GM12878 (cell line): Measurements from ENCODE around the gene ADCY5. TPM values are rescaled to one million over a fixed set of nuclear protein-coding genes. Genes with fewer than 3 reads are reported as not detected.

Source experiments
- ATAC-seq: fragments of 200-7000 bp; cut with Tn5 transposase; 3 replicates; pipeline ENCODE4 v1.9.1; 2020; ENCODE audit warnings: mild to moderate bottlenecking, moderate library complexity
- BruUV-seq: library from RNA; stranded (reverse); fragments of 400-500 nt; replicated peaks from 2 replicates; lab custom pipeline; 2021; lab: Mats Ljungman, UMichigan
- CTCF ChIA-PET: fragments of 300-600 bp; sonication (Branson Sonifier 250); formaldehyde crosslinking; extraction: SDS; loops from one replicate; lab custom pipeline; 2021; ENCODE audit warnings: inconsistent platforms; lab: Yijun Ruan, JAX
- POLR2A ChIA-PET: fragments of 350-600 bp; formaldehyde crosslinking; extraction: SDS; loops from one replicate; lab custom pipeline; 2021; ENCODE audit warnings: inconsistent platforms; lab: Charles Lee
- RAD21 ChIA-PET: fragments of 300-600 bp; sonication (Branson Sonifier 250); formaldehyde crosslinking; loops from one replicate; lab custom pipeline; 2023; ENCODE audit warnings: antibody characterized with exemption; ENCODE audit not compliant: unreplicated experiment; lab: Charles Lee
- SMC1A ChIA-PET: fragments of 300-600 bp; sonication (Branson Sonifier 250); formaldehyde crosslinking; loops from one replicate; lab custom pipeline; 2023; ENCODE audit not compliant: unreplicated experiment, uncharacterized antibody; lab: Charles Lee
- DNase-seq: peaks from one replicate; pipeline ENCODE4 v3.0.0-alpha.2; 2011; ENCODE audit warnings: low read depth, low spot score
- FAIRE-seq: peaks from 3 replicates; lab custom pipeline; 2011; peaks lifted over from hg19 to GRCh38; lab: Jason Lieb, UNC
- H2AFZ ChIP-seq: 2 replicates; pipeline ENCODE4 v1.6.0; 2011; ENCODE audit warnings: low read depth, low read length, control low read depth; ENCODE audit not compliant: control insufficient read depth
- H3K27ac ChIP-seq: 2 replicates; pipeline ENCODE4 v1.5.1; 2011; ENCODE audit warnings: control low read depth; ENCODE audit not compliant: control insufficient read depth, insufficient read depth
- H3K27me3 ChIP-seq, 2 experiments: replicated peaks in 1 of 2; 2 replicates each; pipeline versions ENCODE4 v1.6.0 to v1.6.1; 2011; ENCODE audit warnings: low read length in 1 of 2; ENCODE audit not compliant: control insufficient read depth in 2 of 2, insufficient read depth in 2 of 2
- H3K36me3 ChIP-seq, 2 experiments: 2 replicates each; pipeline ENCODE4 v1.5.1; 2011; ENCODE audit warnings: low read length in 1 of 2; ENCODE audit not compliant: control insufficient read depth in 2 of 2, insufficient read depth in 2 of 2
- H3K4me1 ChIP-seq: 2 replicates; pipeline ENCODE4 v1.6.1; 2011; ENCODE audit warnings: mild to moderate bottlenecking, low read length, moderate library complexity, mixed read lengths; ENCODE audit not compliant: control insufficient read depth, insufficient read depth
- H3K4me2 ChIP-seq: 2 replicates; pipeline ENCODE4 v1.6.0; 2011; ENCODE audit warnings: control low read depth; ENCODE audit not compliant: control insufficient read depth, insufficient read depth
- H3K4me3 ChIP-seq: fragments of 200-600 bp; sonication (generic); 2 replicates; pipeline ENCODE4 v1.5.1; 2016
- H3K79me2 ChIP-seq: 2 replicates; pipeline ENCODE4 v1.6.0; 2011; ENCODE audit warnings: low read length; ENCODE audit not compliant: control insufficient read depth, insufficient read depth
- H3K9ac ChIP-seq: 2 replicates; pipeline ENCODE4 v1.8.0; 2011; ENCODE audit warnings: low read length, control low read depth, mixed read lengths; ENCODE audit not compliant: control insufficient read depth, insufficient read depth
- H3K9me3 ChIP-seq: replicated peaks from 3 replicates; pipeline ENCODE4 v1.5.1; 2011; ENCODE audit warnings: mild to moderate bottlenecking, low read length; ENCODE audit not compliant: control insufficient read depth, insufficient read depth
- H4K20me1 ChIP-seq: 2 replicates; pipeline ENCODE4 v1.6.0; 2011; ENCODE audit not compliant: control insufficient read depth, insufficient read depth
- CBX5 ChIP-seq: sonication (generic); IDR thresholded peaks from 2 replicates; pipeline ENCODE4 v1.6.1; 2016; ENCODE audit warnings: low read depth, moderate library complexity, mild to moderate bottlenecking, inconsistent platforms
- GABPA ChIP-seq: IDR thresholded peaks from 2 replicates; pipeline ENCODE4 v1.6.1; 2014; ENCODE audit warnings: antibody characterized with exemption, low read depth, mild to moderate bottlenecking, inconsistent platforms
- NR2C1 ChIP-seq: fragments of 450-650 bp; IDR thresholded peaks from 2 replicates; pipeline ENCODE4 v1.6.1; 2017; ENCODE audit warnings: antibody characterized with exemption, mild to moderate bottlenecking, moderate library complexity
- PML ChIP-seq: IDR thresholded peaks from 2 replicates; pipeline ENCODE4 v1.6.1; 2012; ENCODE audit warnings: low read length, inconsistent platforms
- RUNX3 ChIP-seq: IDR thresholded peaks from 2 replicates; pipeline ENCODE4 v1.6.1; 2012; ENCODE audit warnings: low read length, inconsistent platforms
- ZNF384 ChIP-seq: IDR thresholded peaks from 2 replicates; pipeline ENCODE4 v1.6.1; 2012; ENCODE audit warnings: low read depth, mild to moderate bottlenecking, low read length, improper control_type of control experiment, borderline replicate concordance
- WGBS: methylation state at CpG from one replicate; pipeline ENCODE4 v1.1.6; 2016; ENCODE audit warnings: low lambda C conversion rate; ENCODE audit not compliant: insufficient replicate concordance, insufficient coverage; ENCODE audit errors: missing lambda C conversion rate; 5-methylcytosine and 5-hydroxymethylcytosine counted together
- in situ Hi-C: fragments of 300-500 bp; cut with MboI; formaldehyde crosslinking; loops from 9 replicates; pipeline ENCODE4 v1.14.3; 2018; ENCODE audit warnings: mixed read lengths
- intact Hi-C: fragments of 100-400 bp; cut with micrococcal nuclease; formaldehyde crosslinking; loops from one replicate; pipeline ENCODE4 v1.14.2; 2022; ENCODE audit not compliant: unreplicated experiment
- polyA plus RNA-seq, 11 experiments: library from polyadenylated mRNA; depleted of rRNA in 4 of 11; unstranded in 6 of 11; stranded (reverse) in 5 of 11; fragments of >200 nt; fragmentation: Nextera tagmentation in 4 of 11; fragmentation: Illumina TruSeq in 1 of 11; extraction: Ambion mirVana in 4 of 11; extraction: Trizol in 1 of 11; gene quantifications; 1 replicate in 1 of 11; 2 replicates in 10 of 11; pipeline versions ENCODE4 v1.2.1 to v1.2.3, GENCODE V29; 2011 to 2016; ENCODE audit warnings: inconsistent platforms in 2 of 11, missing spikeins in 2 of 11, low read depth in 1 of 11
- total RNA-seq, 4 experiments: library from RNA; depleted of rRNA in 3 of 4; stranded (reverse); fragments of >200 nt in 3 of 4; fragmentation: Illumina TruSeq in 1 of 4; extraction: Trizol in 1 of 4; gene quantifications; 2 replicates each; pipeline versions ENCODE4 v1.2.1 to v1.2.3, GENCODE V29; 2013 to 2021
- TF ChIP-seq, protein P1 (sequence below): fragments of 450-650 bp; IDR thresholded peaks from 2 replicates; pipeline ENCODE4 v1.6.1; 2017; ENCODE audit warnings: antibody characterized with exemption, mild to moderate bottlenecking, moderate library complexity

ADCY5 gene
- total and polyA plus RNA-seq, 10 of the 15 experiments (the other 5 are each of a cell fraction or from before 2014, with no cell fraction given): under 0.01 to 0.24 (median 0.02) TPM; not detected in 4

DNA sequence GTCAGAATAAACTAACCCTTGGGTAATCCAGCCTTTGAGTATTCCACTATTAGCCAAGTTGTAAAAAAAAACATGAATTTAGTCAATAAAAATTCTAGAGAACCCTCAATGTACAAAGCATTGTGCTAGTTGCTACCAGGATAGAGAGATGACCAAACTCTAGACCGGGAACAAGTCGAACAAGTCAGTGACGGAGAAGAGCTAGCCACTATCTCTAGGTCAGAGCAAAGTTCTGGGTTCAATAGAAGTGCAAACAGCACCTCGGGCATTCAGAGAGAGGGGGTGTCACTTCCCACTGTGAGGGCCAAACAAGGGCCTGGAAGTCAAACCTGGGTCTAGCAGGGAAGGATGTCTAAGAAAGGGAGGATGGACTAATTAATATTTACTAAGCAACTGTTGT lies 2.3 kb upstream of the ADCY5 start:
- ATAC-seq (no peak), DNase-seq (no peak), FAIRE-seq (no peak)
- ChIA-PET CTCF (no interaction called here), RAD21 (no interaction called here), SMC1A (interaction anchor here (0.9 kb wide), 1 partner anchor 108 kb away, joined by 3 read pairs; no protein-coding TSS in a partner anchor), POLR2A (no interaction called here)
- Histone ChIP-seq H3K4me3 (no peak overlapping the region), H3K9me3 (no peaks in the 10 kb centered on the region), H3K9ac (no peak overlapping the region), H3K4me1 (no peaks in the 10 kb centered on the region), H3K4me2 (no peak overlapping the region), H3K27me3 (peaks cover 1 to 14% of the 10 kb centered on the region in 2 experiments), H4K20me1 (no peaks in the 10 kb centered on the region), H3K27ac (no peak overlapping the region), H3K36me3 (no peaks in the 10 kb centered on the region), H3K79me2 (no peaks in the 10 kb centered on the region), H2AFZ (no peak overlapping the region)
- WGBS: 47% methylated on average over 4 of the region's 4 CpGs
- TF ChIP-seq GABPA (no peak), CBX5 (no peak), ZNF384 (no peak), NR2C1 (no peak), RUNX3 (no peak), PML (no peak)
- TF ChIP-seq, protein P1, sequence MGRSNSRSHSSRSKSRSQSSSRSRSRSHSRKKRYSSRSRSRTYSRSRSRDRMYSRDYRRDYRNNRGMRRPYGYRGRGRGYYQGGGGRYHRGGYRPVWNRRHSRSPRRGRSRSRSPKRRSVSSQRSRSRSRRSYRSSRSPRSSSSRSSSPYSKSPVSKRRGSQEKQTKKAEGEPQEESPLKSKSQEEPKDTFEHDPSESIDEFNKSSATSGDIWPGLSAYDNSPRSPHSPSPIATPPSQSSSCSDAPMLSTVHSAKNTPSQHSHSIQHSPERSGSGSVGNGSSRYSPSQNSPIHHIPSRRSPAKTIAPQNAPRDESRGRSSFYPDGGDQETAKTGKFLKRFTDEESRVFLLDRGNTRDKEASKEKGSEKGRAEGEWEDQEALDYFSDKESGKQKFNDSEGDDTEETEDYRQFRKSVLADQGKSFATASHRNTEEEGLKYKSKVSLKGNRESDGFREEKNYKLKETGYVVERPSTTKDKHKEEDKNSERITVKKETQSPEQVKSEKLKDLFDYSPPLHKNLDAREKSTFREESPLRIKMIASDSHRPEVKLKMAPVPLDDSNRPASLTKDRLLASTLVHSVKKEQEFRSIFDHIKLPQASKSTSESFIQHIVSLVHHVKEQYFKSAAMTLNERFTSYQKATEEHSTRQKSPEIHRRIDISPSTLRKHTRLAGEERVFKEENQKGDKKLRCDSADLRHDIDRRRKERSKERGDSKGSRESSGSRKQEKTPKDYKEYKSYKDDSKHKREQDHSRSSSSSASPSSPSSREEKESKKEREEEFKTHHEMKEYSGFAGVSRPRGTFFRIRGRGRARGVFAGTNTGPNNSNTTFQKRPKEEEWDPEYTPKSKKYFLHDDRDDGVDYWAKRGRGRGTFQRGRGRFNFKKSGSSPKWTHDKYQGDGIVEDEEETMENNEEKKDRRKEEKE: no peak
- in situ Hi-C loops: no loop called here
- intact Hi-C loops: no loop called here
- BruUV-seq: no TSS peak
